Measurements from ENCODE around the gene ATXN7.

Gene ATXN7, protein sequence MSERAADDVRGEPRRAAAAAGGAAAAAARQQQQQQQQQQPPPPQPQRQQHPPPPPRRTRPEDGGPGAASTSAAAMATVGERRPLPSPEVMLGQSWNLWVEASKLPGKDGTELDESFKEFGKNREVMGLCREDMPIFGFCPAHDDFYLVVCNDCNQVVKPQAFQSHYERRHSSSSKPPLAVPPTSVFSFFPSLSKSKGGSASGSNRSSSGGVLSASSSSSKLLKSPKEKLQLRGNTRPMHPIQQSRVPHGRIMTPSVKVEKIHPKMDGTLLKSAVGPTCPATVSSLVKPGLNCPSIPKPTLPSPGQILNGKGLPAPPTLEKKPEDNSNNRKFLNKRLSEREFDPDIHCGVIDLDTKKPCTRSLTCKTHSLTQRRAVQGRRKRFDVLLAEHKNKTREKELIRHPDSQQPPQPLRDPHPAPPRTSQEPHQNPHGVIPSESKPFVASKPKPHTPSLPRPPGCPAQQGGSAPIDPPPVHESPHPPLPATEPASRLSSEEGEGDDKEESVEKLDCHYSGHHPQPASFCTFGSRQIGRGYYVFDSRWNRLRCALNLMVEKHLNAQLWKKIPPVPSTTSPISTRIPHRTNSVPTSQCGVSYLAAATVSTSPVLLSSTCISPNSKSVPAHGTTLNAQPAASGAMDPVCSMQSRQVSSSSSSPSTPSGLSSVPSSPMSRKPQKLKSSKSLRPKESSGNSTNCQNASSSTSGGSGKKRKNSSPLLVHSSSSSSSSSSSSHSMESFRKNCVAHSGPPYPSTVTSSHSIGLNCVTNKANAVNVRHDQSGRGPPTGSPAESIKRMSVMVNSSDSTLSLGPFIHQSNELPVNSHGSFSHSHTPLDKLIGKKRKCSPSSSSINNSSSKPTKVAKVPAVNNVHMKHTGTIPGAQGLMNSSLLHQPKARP

DNA sequence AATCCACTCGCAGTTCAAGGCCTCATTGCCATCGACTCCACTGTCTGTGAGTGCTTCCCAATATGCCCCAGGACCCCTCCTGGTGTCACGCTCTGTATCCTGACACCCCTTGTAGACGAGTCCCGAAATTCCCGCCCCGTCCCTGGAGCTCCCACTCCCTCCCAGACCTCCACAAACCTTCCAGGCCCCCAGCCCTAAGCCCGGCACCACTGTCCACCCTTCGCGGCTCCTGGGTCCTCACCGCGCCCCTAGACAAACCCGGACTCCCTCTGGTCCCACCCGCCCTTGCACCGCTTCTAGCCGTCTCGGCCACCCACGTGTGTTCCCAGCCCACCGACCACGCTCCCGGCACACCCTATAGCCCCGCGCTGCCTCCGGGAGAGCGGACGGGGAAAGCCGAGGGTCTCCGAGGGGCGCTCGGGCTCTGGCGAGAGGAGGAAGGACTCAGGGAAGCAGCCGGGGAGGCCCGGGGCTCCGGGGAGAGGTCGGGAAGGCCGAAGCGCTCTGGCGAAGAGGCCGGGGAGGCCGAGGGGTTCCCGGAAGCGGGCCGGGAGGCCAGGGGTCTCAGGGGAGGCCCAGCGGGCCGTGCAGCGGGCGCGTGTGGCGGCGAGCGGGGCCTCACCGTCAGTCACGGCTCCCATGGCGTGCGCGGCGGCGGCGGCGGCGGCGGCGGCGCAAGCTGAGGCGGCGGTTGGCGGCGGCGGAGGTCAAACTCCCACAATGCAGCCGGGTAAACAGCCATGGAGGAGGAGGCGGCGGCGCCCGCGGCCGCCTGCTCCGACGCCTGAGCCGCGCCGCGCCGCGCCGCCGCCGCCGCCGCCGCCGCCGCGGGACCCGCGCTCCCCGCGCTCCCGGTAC is at the start of gene ATXN7, which contains the start of gene THOC7:
TSS of gene ATXN7 (plus strand) at position 718 of the 858 bp plus-strand sequence. CDS start 48,732 bp downstream, outside the sequence.
TSS of gene THOC7 (minus strand) at position 656 of the 858 bp plus-strand sequence. CDS start at position 641, 15 bp downstream.
- DNase-seq (ENCODE audit: low read depth) = peak; percentile 13

DNA sequence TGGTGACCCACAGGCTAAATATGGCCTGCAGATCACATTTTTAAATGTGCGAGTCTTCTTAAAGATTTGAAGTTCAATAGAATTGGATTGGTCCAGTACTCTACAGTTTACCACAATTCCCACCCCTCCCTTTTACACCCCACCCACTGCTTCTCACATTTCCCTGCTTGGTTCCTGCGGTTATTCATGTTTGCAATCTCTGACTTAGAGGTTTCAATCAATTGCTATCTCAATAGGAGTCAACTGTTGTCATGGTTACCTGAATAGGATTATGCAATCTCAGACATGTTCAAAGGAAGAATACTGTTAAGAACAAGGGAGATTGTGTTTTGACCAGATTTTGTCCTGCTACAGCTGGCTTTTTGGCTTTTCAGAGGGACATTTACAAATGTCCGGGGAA is 49.4 kb upstream of the ATXN7 start:
- DNase-seq (ENCODE audit: low read depth) = no peak

DNA sequence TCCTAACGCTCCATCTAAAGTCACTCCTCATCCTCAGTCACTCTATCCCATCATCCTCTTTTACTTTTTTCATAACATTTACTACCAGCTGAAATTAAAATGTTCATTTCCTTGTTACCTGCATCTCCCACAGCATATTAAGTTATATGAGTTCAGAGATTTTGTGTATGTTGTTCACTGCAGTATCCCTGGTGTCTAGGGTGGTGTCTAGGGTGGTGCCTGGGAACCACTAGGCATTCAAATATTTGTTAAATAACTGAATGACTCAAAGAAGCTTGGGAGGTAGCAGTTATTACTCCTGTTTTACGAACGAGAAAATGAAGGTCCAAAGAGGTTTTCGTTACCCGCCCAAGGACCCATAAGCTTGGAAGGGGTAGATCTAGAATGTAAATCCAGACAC is 46.4 kb upstream of the ATXN7 start:
- no peak for DNase-seq (ENCODE audit: low read depth)

DNA sequence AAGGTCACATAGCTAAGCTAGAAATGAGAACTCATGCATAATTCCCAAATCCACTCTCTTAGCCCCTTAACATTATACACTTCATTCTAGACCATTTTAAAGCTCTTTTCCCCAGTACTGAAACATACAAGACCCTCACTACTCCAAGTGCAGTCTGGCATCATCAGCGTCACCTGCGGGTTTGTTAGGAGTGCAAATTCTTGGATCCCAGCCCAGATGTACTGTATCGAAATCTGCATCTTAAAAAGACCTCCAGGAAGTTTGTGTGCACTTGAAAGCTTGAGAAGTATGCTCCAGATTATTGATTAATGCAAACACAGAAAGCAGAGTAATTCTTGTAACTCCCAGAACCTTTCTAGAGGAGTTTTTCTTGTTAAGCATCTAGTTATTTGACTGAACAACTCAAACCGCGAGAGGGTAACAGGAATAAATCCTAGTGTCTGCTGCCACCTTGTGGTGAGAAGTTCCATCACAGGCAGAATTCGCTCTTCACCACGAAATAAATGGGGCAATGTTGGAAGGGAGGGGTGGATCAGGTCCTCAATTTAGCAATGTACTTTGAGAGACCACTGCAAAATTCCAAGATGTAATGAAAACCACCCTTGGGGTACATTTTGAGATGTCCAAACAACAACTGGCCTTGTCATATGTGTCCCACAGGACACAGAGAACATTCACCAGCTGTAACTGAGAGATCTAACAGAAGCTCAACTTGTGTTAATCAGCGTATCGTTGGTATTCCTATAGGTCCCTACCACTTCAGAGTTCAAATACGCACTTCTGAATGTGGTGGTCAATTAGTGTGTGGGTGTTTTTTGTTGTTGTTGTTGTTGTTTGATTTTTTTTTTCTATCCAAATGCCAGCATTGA is 45.2 kb upstream of the ATXN7 start:
- DNase-seq (ENCODE audit: low read depth) = peak; percentile 37

DNA sequence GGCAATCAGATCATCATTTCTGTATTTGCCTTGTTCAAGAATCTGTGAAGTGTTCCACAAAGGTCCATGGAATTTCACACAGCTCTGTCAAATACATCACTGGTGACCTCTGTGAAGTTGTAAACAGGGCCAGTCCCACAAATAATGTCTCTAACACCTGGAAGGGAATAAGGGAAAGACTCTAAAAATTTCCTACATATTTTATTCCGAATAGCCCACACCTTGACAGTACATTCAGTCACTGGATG is 44.6 kb upstream of the ATXN7 start, which contains the start of gene C3orf49:
TSS of gene C3orf49 (plus strand) at position 149 of the 248 bp plus-strand sequence. CDS start 173 bp downstream, outside the sequence.
- no peak for DNase-seq (ENCODE audit: low read depth)

DNA sequence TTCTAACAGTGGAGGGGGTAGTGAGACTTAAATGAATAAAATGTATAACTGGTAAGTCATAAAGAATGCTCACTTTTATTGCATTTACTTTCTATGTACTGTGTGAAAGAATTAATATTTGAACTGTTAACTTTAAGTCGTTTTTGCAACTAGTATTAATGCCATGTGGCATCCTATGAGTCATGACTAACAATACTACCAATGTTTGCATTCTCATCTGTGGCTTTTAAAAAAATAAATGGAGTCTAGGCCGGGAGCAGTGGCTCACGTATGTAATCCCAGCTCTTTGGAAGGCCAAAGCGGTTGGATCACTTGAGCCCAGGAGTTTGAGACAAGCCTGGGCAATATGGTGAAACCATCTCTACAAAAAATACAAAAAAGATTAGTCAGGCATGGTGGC is 39.4 kb upstream of the ATXN7 start:
- DNase-seq (ENCODE audit: low read depth) = no peak

DNA sequence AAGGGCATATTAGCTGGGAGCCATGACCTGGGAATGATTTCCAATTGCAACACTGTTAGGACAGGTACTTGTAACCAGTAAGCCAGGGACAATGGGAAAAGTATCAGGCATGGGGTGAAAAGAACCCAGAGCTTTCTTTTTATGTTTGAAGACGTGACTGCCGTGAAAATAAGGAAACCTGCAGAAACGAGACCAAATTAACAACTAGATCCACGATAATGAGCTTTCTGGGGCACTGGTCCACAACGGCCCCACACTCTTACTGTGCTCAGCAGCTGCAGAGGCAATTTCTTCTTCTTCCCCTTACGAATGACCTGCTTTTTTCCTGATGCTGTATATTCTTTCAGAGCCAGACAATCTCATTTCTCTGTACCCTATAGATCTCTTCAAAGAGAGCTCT is 33.1 kb upstream of the ATXN7 start:
- no peak for DNase-seq (ENCODE audit: low read depth)

DNA sequence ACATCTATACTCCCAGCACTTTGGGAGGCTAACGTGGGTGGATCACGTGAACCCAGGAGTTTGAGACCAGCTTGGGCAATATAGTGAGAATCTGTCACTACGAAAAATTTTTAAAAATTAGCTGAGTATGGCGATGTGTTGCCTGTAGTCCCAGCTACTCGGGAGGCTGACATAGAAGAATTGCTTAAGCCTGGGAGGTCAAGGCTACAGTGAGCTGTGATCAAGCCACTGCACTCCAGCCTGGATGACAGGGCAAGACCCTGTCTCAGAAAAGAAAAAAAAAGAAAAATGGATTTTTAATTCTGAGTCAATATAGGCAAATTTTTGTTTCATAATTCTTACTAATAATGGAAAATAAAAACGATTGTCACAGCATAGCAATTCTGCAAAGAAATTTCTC is 31.3 kb upstream of the ATXN7 start:
- DNase-seq (ENCODE audit: low read depth) = no peak

DNA sequence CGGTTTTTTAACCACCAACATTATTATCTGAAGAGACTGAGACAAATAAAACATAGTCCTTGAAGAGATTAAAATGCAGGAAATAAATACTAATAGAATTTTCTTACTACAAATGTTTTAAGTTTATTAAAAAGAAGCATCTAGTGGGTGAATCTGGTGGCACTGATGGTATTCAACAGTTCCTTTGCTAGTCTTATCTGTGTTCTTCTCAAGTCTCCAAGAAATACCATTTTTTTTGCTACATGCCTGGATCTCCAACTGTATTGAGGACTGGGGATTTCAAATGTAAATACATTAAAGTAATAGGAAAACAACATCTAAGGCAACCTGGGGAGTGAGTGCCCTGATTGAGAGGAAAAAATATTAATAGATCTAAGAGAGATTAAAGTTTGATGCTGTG is 22.0 kb upstream of the ATXN7 start:
- no peak for DNase-seq (ENCODE audit: low read depth)

DNA sequence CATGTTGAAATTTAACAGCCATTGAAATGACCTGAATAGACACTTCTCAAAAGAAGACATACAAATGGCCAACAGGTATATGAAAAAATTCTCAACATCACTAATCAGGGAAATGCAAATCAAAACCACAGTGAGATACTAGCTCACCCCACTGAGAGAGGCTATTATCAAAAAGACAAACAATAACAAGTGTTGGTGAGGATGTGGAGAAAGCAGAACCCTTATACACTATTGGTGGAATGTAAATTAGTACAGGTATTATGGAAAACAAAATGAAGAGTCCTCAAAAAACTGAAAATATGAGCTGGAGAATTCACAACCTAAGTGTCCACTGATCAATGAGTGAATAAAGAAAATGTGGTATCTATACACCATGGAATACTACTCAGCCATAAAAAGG is 21.5 kb upstream of the ATXN7 start:
- no peak for DNase-seq (ENCODE audit: low read depth)

DNA sequence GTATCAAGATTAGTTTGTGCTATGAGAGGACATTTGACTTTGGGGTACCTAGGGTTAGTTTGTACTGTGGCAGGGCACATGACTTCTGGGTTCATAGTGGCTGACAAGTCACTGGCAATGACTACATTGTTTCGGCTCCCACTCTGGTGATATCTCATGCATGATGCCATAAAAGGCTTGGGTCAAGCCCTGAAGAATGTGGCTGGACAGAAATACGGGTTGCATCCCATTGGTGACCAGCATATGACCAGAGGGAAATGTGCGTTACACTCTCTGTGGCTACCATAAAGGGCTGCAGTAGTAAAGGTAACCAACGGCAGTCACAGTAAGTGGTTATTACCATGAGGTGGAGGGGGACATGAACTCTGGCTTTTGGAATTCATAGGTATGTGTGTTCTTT is 18.5 kb upstream of the ATXN7 start:
- DNase-seq (ENCODE audit: low read depth) = no peak

DNA sequence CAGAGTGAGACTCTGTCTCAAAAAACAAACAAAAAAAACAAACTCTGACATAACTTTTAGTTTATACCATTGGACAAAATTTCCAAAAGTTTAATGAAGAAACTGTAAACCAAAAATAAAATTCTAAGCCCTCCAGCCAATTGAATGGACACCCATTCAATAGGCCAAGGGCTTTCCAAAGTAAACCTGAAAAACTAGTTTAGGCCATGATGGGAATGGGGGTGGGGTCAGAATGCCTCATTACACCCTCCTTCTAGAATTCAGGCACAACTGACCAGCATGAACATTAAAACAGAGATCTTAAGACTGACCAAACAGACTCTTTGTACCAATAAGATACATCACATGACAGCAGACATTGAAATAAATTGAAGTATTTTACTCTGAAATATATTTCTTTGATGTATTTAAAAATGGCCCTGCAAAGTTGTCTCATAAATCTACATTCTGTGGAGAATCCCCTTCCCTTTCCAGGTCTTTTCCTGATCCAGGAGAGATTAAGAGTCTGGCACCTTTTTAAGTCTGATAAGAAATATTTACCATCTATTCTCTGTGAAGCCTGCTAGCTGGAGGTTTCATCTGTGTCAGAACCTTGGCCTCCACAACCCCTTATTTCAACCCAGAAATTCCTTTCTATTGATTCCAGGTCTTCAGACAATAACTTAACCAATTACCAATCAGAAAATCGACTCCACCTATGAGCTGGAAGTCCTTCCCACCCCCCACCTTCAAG is 15.8 kb upstream of the ATXN7 start:
- no peak for DNase-seq (ENCODE audit: low read depth)

DNA sequence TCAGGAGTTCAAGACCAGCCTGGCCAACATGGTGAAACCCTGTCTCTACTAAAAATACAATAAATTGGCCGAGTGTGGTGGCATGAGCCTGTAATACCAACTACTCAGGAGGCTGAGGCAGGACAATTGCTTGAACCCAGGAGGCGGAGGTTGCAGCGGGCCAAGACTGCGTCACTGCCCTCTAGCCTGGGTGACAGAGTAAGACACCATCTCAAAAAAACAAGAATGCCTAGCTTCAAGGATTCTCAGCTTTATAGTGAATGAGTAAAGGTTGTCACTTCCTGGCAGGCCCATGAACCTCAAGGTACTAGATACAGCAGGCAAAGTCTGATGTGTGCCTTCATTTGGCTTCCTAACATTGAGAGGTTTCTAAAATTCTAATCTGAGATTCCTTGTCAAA is 14.5 kb upstream of the ATXN7 start:
- DNase-seq (ENCODE audit: low read depth) = no peak

DNA sequence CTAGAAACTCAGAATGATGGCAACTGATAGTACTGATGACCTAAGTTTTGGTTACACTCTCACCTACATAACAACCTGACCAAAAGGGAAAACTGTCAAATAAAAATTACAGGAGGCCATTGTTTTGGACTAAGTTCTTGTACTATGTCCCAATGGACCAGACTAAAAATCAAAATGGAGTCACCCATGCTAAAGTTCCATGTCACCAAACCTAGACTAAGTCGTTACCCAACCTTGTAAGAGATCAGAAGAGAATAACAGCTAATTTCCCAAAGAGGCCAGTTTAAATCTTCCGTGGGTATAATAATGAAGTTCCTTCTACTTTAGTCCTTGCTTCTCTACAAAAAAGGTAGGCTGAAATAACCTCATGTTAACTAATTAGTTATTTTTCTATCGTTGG is 12.4 kb upstream of the ATXN7 start:
- no peak for DNase-seq (ENCODE audit: low read depth)

DNA sequence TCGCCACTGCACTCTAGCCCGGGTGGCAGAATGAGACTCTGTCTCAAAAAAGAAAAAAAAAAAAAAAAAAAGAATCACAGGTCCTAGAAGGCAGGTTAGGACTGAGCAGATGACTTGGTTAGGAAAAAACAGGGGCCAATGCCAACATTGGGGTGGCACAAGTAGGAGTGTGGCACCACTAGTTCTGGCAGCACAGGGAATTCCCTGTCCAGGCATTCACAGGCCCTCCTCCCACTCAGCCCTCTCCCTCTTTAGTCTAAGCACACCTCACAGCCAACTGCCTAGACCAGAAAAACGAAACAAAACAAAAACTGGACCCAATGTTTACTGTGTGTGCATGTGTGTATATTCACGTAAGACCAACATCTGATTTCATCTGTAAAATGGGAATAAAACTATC is 10.6 kb upstream of the ATXN7 start:
- no peak for DNase-seq (ENCODE audit: low read depth)

DNA sequence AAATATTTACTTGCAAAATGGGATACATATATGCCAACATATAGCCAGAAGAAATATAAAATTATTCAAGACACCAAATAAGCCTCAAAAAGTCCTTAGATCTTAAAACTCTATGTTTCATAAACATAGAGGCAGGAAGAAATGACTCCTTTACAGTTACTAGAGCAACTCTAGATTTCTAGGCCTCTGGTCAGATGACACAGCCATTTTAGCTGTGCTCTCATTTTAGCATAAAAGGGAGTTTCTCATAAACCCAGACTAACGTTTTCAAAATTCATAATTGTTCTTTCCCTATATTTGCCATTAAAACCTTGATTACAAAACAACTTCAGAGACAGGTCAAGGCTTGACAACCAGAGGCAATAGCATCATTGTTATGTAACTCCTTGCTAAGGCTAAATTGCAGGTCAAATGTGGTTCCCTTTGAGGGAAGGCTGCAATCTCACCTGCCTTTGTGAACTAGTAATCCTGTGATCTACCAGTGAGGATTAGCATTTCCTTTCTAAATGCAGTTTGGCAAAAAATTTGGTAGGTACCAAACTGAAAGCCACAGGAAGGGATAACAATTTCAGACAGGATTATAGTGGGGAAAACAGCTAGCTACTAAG is 8.2 kb upstream of the ATXN7 start:
- no peak for DNase-seq (ENCODE audit: low read depth)

DNA sequence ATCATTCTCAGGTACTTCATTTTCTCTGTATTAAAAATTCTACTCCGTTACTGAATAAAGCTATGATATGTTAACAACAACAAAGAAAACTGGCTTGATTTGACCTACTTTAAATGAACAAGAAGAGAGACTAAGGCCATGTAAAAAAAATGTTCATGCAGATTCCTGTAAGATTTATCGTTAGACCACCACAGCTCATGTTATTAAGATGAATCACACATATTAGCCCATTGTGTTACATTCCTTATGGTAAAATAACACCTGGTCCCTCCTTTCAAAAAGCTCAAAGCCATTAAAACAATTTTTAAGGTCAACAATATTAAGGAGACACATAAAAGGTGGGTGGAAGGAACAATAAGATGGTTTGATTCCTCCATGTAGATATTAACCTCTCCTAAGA is 6.4 kb upstream of the ATXN7 start:
- no peak for DNase-seq (ENCODE audit: low read depth)

DNA sequence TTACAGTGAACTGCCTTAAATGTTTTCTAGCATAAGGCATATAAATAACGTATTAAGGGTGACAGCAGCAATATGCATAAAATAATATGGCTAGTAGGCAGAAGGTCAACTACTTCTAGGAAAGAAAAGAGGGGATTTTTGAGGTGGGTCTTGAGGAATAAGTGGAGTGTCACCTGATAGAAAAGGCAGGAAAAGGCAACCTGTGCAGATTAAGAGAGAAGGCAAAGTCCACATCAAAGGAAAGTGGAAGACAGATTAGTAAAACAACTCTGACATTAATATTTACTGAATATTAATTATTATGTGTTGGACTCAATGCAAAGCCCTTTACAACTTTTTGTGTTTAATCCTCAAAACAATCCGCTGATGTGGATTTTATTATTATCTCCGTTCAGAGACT is 2.9 kb upstream of the ATXN7 start:
- no peak for DNase-seq (ENCODE audit: low read depth)

DNA sequence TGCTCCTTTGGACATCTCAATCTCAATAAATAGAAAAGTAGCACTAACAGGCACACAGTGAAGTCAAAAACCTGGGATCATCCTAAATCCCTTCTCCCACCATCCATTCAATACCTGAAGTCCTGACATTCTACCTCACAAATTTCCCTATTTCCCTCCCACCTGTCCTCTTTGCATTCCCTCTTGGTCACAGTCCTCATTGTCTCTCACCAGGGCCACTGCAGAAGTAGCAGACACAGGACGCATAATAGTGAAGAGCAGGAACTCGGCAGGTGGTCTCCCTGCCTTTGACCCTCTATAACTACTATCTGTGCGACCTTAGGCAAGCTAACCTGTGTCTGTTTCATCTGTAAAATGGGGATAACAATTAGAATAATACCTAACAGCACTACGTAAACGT is 2.4 kb upstream of the ATXN7 start:
- no peak for DNase-seq (ENCODE audit: low read depth)

DNA sequence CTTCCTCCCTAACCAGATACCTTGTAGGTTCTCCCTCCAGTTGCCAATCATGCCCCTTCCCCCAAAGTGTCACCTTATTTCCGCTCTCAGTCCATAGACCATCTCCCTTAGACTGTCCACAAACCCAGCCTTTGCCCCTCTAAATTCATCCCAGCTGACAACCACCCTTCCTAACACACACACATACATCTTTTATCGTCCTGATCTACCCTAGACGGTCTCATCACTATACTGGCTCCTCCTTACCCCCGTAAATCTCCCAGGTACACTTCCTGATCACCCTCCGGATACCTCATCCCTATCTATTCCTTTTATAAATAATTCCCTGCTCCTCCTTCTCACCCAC is 890 bp upstream of the ATXN7 start:
- DNase-seq (ENCODE audit: low read depth) = no peak
